HG03025 (cell line): Measurements from ENCODE around the gene FBXW10.
"Not testable (repeated sequence)": the region's sequence is repeated elsewhere in the genome, so short reads cannot be mapped to it uniquely, and the experiment has no call there.

Source experiments
- ATAC-seq: cut with Tn5 transposase; IDR thresholded peaks from one replicate; pipeline ENCODE4 v1.9.1; 2021; ENCODE audit warnings: mild to moderate bottlenecking, moderate library complexity; ENCODE audit not compliant: unreplicated experiment, low FRiP score

Gene FBXW10, protein sequence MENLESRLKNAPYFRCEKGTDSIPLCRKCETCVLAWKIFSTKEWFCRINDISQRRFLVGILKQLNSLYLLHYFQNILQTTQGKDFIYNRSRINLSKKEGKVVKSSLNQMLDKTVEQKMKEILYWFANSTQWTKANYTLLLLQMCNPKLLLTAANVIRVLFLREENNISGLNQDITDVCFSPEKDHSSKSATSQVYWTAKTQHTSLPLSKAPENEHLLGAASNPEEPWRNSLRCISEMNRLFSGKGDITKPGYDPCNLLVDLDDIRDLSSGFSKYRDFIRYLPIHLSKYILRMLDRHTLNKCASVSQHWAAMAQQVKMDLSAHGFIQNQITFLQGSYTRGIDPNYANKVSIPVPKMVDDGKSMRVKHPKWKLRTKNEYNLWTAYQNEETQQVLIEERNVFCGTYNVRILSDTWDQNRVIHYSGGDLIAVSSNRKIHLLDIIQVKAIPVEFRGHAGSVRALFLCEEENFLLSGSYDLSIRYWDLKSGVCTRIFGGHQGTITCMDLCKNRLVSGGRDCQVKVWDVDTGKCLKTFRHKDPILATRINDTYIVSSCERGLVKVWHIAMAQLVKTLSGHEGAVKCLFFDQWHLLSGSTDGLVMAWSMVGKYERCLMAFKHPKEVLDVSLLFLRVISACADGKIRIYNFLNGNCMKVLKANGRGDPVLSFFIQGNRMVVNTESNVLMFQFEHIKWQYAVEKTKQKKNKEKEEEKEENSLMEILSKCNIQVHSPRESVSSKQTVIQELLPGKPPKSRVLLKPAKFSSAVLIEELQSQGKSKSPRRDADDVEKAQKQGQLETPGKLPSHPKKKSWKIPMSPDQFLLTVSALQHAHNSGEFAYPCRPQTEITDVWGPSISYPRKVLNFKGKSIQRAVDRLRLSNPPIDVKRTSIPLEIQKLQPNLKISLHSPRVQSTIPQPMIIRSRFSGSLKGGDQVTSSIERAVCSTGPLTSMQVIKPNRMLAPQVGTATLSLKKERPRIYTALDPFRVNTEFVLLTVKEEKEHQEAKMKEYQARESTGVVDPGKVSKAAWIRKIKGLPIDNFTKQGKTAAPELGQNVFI

GRCh38 chr17:18743699-18744421, at the start of gene FBXW10:
Gene FBXW10 (plus strand): TSS chr17:18744054. CDS start chr17:18744245, 191 bp downstream.
- ATAC-seq, result not testable (repeated sequence)

- not testable (repeated sequence) for ATAC-seq
These were observed 48.7 kb upstream of the FBXW10 start for GRCh38 chr17:18695143-18695542.

GRCh38 chr17:18698473-18699103, 45.3 kb upstream of the FBXW10 start:
- not testable (repeated sequence) for ATAC-seq

DNA sequence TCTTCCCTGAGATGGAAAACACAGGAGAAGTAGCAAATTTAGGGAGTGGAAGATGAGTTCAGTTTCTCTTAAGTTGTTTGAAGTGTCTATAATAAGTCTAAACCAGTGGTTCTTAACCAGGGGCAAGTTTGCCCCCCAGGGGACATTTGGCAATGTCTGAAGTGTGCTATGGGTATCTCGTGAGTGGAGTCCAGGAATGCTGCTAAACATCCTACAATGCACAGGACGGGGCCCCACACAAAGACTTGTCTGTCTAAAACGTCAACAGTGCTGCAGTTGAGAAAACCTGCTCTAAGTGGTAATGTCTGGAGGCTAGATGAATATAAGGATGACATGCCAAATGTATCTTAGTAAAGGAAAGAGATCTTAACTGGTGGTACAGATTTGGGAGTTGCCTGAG, 37.9 kb upstream of the FBXW10 start:
- ATAC-seq, result not testable (repeated sequence)

DNA sequence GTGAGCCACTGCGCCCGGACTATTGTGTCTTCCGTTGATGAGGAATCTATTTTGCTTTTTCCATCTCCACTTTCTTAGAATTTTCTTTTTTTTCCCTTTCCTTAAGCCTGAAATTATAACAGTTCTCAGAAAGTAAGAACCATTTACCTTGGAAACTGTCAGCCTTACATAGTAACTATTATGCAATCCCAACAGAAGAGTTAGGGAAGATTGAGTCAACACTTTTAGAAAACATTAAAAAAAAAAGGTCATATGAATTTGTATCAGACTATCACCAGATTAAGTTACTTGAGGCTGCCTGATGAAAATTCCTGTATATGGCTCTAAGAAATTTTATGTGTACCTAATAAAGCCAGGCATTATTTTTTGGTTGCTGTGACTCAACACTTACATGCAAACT, 35.6 kb upstream of the FBXW10 start:
- ATAC-seq, result not testable (repeated sequence)

DNA sequence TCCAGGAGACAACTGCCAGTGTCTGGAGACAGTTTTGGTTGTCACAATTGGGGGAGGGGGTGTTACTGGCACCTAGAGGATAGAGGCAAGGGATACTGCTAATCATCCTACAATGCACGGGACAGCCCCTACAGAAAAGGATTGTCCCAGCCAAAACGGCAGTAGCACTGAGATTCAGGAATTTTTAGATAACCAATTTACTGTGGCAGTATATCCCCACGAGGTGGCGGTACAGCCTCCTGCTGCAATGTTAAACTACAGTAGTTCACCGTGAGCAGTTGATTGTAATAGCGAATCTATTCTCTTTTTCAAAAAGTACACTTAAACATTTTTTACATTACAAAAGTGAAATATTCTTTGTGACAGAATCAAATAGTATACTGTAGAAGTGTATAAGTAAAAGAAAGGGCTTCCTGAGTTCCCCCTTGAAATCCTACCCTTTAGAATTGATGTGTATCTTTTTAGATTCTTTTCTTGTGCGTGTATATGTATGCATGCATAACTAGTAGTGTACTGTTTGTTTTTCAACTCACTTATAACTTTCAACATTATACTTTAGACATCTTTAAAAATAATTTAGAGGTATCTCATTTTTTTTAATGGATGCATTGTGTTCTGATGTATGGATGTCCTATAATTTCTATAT, 31.4 kb upstream of the FBXW10 start:
- ATAC-seq, result not testable (repeated sequence)

- not testable (repeated sequence) for ATAC-seq
These were observed 25.0 kb upstream of the FBXW10 start for GRCh38 chr17:18718643-18719427.

GRCh38 chr17:18719428-18720110, 24.3 kb upstream of the FBXW10 start:
- ATAC-seq, result not testable (repeated sequence)

DNA sequence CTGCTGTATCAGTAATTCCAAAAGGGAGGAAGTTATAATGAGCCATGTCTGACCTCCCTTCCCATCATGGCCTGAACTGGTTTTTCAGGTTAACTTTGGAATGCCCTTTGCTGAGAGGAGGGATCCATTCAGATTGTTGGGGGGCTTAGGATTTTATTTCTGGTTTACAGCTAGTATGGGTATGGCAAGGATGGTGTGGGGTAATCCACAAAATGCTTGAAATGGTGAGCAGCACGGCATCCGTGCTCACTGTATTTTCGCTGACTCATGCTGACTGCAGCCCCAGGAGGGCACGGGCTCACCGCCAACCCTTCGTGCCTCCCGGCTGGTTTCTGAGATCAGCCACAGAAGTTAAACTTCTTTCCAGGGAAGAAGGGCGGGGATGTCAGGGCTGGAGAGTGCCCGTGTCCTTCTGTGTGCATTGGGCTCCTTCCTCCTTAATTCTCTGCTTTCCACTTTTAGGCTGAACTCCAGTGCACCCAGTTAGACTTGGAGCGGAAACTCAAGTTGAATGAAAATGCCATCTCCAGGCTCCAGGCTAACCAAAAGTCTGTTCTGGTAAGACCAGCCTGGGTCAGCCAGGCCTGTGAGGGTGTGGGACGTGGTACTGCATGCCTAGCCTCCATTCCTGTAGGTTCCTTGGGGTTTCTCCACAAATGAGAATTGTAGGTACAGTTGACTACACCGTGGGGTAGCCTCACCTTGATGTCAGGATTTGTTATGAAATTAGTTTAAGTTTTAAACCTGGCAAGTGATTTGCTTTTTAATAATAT, 21.9 kb upstream of the FBXW10 start:
- ATAC-seq, result not testable (repeated sequence)

- not testable (repeated sequence) for ATAC-seq
These were observed 21.2 kb upstream of the FBXW10 start for GRCh38 chr17:18722612-18723011.

DNA sequence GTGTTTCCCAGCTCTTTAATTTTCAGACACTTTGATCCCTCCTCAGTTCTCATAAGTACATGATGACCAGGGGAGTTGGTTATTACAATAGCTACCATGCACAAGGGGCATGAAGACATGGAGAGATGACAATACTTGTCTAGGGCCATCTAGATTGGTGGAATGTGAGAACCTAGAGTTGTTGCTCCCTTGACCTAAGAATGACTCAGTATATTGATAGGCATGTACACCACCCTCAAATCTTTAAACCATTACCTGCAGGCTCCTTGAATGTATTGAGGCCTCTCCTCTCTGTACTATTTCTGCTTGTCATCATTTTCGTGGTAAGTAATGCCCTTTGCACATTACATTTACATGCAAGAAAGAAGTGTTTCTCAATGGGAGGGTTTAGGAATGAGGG, 20.3 kb upstream of the FBXW10 start:
- not testable (repeated sequence) for ATAC-seq

GRCh38 chr17:18732438-18732837, 11.4 kb upstream of the FBXW10 start:
- not testable (repeated sequence) for ATAC-seq

DNA sequence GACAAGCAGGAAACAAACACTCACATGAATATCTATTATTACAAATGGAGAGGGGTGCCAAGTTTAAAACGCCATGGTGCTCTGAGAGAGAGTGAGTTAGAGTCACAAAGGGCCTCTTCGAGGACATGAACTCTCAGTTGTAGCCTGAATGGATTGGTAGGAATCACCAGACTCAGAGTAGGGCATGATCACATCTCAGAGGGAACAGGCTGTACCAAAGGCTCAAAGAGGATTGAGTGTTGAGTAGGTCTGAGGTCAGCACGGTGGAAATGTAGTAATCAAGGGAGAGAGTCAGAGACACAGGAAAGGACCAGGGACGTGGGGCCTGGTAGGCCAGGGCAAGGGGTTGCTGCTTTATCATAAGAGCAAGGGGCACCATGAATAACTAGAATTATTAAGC, 10.5 kb upstream of the FBXW10 start:
- not testable (repeated sequence) for ATAC-seq

- ATAC-seq, result not testable (repeated sequence)
These were observed 4.0 kb upstream of the FBXW10 start for GRCh38 chr17:18739616-18740391.

DNA sequence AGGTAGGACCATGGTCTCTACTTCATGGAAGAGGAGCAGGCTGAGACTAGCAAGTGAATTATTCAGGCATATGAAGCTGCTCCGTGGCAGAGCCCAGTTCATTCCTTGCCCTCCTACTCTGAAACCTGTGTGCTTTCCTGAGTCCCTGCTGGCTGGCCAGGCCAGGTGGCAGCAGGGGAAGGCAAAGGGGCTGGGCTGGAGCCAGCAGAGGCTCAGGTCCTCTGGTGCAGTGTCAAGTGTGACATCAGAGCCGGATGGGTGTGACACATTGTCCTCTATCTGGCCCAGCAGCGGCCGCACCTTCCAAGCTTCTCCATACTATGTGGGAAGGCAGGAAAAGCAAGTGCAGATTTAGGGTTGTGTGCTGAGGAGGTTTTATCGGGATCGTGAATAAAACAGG, 2.6 kb upstream of the FBXW10 start:
- ATAC-seq, result not testable (repeated sequence)

DNA sequence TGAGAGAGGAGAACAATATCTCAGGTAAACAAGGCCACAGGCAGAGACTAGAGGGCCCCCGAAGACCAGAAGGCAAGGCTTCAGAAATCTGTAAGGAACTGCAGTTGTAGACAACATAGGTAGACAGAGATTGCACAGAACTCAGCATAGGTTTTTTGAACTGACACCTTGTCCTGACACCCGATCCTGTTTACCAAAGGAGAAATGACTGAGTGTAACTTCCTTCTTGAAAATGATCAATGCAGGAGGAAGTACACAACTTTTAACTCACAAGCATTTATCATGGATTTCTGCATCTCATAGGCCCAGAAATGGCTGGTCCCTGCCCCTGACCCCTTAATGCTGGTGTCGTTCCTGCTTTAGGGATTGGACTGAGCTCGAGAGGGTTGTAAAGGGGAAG, 872 bp downstream of the FBXW10 start:
- not testable (repeated sequence) for ATAC-seq
